ENCODE data around the gene ERVV-1. TPM values are rescaled to one million over a fixed set of nuclear protein-coding genes. Genes with fewer than 3 reads are reported as not detected.

Gene ERVV-1
- total and polyA plus RNA-seq, 2 donors (not counting 3 experiments of a cell fraction or from before 2014, with no cell fraction given) = not detected

DNA sequence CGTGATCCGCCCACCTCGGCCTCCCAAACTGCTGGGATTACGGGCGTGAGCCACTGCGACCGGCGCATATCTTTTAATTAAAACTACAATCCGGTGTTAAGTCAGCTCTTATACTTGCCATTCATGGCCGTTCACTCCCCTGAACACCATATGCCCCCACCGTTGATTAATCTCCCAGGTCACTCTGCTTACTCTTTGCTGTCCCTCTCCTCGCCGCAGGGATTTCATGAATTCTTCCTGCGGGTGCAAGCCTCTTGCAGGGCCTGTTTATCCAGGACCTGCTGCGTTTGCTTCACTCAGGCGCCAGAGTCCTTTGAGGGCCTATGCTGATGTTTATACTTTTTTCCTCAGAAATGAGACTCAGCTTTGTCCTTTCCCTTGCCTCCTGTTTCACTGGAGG lies 31.8 kb downstream of the ERVV-1 start:
- Histone ChIP-seq H3K9ac (replicated peaks; ENCODE audit: extremely low read depth, insufficient read depth, low read length) (no peak overlapping the region), H3K9me3 (replicated peaks; ENCODE audit: control insufficient read depth, insufficient read depth, low read length) (no peaks in the 10 kb centered on the region), H2AFZ (ENCODE audit: low read depth, low read length) (no peak overlapping the region), H3K4me3 (replicated peaks in 1 of 3; ENCODE audit: insufficient read depth in 1 of 3, low read depth in 1 of 3, low read length in 3 of 3) (no peak overlapping the region), H3K4me2 (ENCODE audit: insufficient read depth, low read length) (no peak overlapping the region), H3K79me2 (ENCODE audit: control insufficient read depth, insufficient read depth, low read length) (no peaks in the 10 kb centered on the region), H3K4me1 (ENCODE audit: control insufficient read depth, extremely low read depth, insufficient read depth, low read length) (no peaks in the 10 kb centered on the region), H3K27me3 (ENCODE audit: control insufficient read depth in 2 of 2, insufficient read depth in 2 of 2, low read length in 2 of 2) (no peaks in the 10 kb centered on the region), H3K27ac (ENCODE audit: insufficient read depth, low read depth, low read length) (no peak overlapping the region), H3K9me1 (replicated peaks; ENCODE audit: control insufficient read depth, extremely low read depth, insufficient read depth, low read length) (no peaks in the 10 kb centered on the region), H4K20me1 (replicated peaks; ENCODE audit: control insufficient read depth, extremely low read depth, insufficient read depth, low read length) (no peaks in the 10 kb centered on the region), H3K36me3 (ENCODE audit: control insufficient read depth in 2 of 2, extremely low read depth in 1 of 2, insufficient read depth in 2 of 2, low read length in 2 of 2) (no peaks in the 10 kb centered on the region)
- POLR2A ChIA-PET = no interaction called here
- TF ChIP-seq, protein P1, sequence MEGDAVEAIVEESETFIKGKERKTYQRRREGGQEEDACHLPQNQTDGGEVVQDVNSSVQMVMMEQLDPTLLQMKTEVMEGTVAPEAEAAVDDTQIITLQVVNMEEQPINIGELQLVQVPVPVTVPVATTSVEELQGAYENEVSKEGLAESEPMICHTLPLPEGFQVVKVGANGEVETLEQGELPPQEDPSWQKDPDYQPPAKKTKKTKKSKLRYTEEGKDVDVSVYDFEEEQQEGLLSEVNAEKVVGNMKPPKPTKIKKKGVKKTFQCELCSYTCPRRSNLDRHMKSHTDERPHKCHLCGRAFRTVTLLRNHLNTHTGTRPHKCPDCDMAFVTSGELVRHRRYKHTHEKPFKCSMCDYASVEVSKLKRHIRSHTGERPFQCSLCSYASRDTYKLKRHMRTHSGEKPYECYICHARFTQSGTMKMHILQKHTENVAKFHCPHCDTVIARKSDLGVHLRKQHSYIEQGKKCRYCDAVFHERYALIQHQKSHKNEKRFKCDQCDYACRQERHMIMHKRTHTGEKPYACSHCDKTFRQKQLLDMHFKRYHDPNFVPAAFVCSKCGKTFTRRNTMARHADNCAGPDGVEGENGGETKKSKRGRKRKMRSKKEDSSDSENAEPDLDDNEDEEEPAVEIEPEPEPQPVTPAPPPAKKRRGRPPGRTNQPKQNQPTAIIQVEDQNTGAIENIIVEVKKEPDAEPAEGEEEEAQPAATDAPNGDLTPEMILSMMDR (IDR thresholded peaks at IDR 0.05; ENCODE audit: extremely low read depth in 1 of 2, insufficient read depth in 1 of 2, low read depth in 1 of 2, low read length in 2 of 2) = no peak
- no peak for TF ChIP-seq EZH2 (IDR thresholded peaks at IDR 0.05; ENCODE audit: borderline replicate concordance, low read depth, low read length, severe bottlenecking)
- no peak for TF ChIP-seq MYC (IDR thresholded peaks at IDR 0.05; ENCODE audit: low read depth, low read length)
- TF ChIP-seq, protein P2, sequence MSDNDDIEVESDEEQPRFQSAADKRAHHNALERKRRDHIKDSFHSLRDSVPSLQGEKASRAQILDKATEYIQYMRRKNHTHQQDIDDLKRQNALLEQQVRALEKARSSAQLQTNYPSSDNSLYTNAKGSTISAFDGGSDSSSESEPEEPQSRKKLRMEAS (IDR thresholded peaks at IDR 0.05; ENCODE audit: insufficient read depth, insufficient read length) = no peak
- no peak for TF ChIP-seq POLR2A (IDR thresholded peaks at IDR 0.05; ENCODE audit: low read depth, low read length)
- no peak for TF ChIP-seq FOS (IDR thresholded peaks at IDR 0.05; ENCODE audit: borderline replicate concordance, insufficient read depth, low read length)
- no peak for TF ChIP-seq GATA2 (IDR thresholded peaks at IDR 0.05; ENCODE audit: insufficient read depth, insufficient read length, low read depth, low read length)
- TF ChIP-seq POLR2AphosphoS5 (IDR thresholded peaks at IDR 0.05; ENCODE audit: insufficient read depth, low read depth, low read length) = no peak
- TF ChIP-seq JUN (IDR thresholded peaks at IDR 0.05; ENCODE audit: borderline replicate concordance, insufficient read depth, insufficient read length, low read depth) = no peak
- intact Hi-C loops (cut with micrococcal nuclease) (no loop called here), dilution Hi-C loops (cut with MboI; ENCODE audit: extremely low pct_ligation_motif_present, low sequenced_read_pairs) (no loop called here)
- CTCF ChIA-PET = no interaction called here
- BruUV-seq (replicated peaks) = no TSS peak
- no peak for FAIRE-seq
- DNase-seq (ENCODE audit: low read depth, low spot score) = no peak
